Astrocyte of the spinal cord (primary cell): Measurements from ENCODE around the gene FRA10AC1.

Source experiments
- DNase-seq: peaks from one replicate; pipeline ENCODE4 v3.0.0; 2011; ENCODE audit warnings: low read depth, low spot score
- H3K4me3 ChIP-seq: 2 replicates; pipeline ENCODE4 v1.5.1; 2011; ENCODE audit warnings: low read depth, mild to moderate bottlenecking, low read length, moderate library complexity
- CTCF ChIP-seq: IDR thresholded peaks from 2 replicates; pipeline ENCODE4 v1.5.1; 2012; ENCODE audit warnings: low read depth, mild to moderate bottlenecking, low read length, inconsistent platforms
- in situ Hi-C: cut with HindIII; loops from 2 replicates; pipeline ENCODE4 v1.10.0; 2017; ENCODE audit warnings: low sequenced_read_pairs

FRA10AC1 gene

DNA sequence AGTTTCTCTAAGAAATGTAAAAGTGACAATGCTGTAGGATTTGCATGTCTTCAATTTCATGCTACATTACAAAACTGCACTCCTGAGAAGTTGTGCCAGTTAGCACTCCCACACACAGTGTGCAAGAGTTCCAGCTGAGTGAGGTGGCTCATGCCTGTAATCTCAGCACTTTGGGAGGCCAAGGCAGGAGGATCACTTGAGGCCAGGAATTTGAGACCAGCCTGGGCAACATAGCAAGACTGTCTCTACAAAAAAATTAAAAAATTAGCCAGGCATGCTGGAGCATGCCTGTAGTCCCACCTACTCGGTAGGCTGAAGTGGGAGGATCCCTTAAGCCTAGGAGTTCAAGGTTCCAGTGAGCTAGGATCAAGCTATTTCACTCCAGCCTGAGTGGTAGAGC, 44.6 kb downstream of the FRA10AC1 start:
- in situ Hi-C loops: no loop called here

DNA sequence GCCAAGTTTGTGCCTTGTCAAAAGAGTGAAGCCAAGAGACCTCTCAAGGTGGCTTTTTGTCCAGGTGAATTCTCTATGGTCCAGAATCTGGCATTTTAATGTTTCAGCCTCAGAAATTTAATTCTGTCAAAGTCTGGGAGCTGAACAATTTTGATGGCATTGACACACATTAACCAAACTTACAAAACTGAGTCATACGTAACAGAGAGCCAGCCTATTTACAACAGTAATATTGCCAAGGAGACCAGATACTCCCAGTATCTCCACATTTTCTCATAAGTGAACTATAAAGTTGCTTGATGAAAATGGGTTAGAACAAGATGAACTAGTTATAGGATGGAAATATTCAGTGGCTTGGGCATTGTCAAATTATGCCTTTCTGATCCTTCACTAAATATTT, 46.2 kb downstream of the FRA10AC1 start:
- in situ Hi-C loops: no loop called here
- TF ChIP-seq CTCF: no peak
- no peak overlapping the region for H3K4me3 ChIP-seq
- DNase-seq: peak; percentile 2

More for the DNA sequence above, 44.6 kb downstream of the FRA10AC1 start:
- no peak overlapping the region for H3K4me3 ChIP-seq
- no peak for DNase-seq
- no peak for TF ChIP-seq CTCF

DNA sequence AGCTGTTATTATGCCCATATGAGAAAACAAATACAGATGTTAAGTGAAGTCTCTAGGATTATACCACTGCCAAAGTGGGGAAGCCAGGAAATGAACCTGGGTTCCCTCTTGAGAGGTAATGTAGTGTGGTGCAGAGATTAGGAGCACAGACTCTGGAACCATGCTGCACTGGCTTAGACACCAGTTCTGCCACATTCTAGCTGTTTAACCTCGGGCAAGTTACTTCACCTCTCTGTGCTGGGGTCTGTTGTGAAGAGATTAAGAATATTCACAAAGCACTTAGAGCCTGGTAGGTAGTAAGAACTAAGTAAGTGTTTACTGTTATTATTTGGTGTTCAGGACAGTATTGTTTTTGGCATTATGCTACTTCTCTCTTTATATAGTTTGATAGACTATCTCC, 48.2 kb downstream of the FRA10AC1 start:
- DNase-seq: no peak

GRCh38 chr10:93652857-93653256, 49.5 kb downstream of the FRA10AC1 start:
- no peak overlapping the region for H3K4me3 ChIP-seq
- TF ChIP-seq CTCF: no peak
- peak; percentile 26 for DNase-seq
- in situ Hi-C loops: no loop called here

More for the DNA sequence above, 48.2 kb downstream of the FRA10AC1 start:
- TF ChIP-seq CTCF: no peak
- H3K4me3 ChIP-seq: no peak overlapping the region
- in situ Hi-C loops: no loop called here

DNA sequence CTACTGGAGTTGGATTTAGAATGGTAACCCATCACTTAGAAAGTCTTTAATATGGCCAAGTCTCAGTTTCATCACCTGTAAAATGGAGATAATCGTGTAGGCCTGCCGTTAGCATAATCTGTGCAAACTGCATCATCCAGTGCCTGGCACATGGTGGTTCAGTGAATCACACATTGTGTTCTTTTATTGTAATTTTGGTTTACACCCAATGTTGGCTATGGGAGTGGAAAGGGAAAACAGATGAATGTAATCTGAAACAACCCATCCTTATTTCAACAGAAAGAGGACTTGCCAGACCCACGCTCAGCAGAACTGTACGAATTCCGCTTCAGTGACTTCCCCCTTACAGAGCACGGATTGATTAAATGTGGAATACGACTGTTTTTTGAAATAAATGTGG, 62.6 kb downstream of the FRA10AC1 start:
- H3K4me3 ChIP-seq: no peak overlapping the region
- TF ChIP-seq CTCF: no peak
- no peak for DNase-seq
- in situ Hi-C loops: no loop called here

- DNase-seq: no peak
- in situ Hi-C loops: no loop called here
- H3K4me3 ChIP-seq: no peak overlapping the region
- TF ChIP-seq CTCF: no peak
Observed at GRCh38 chr10:93630625-93631557, 71.5 kb downstream of the FRA10AC1 start.
